OCI-LY7 (cell line): ENCODE measurements around the gene SYNPO2.
"Not testable (repeated sequence)": the region's sequence is repeated elsewhere in the genome, so short reads cannot be mapped to it uniquely, and the experiment has no call there.

Source experiments
- CTCF ChIP-seq: fragments of 200-600 bp; sonication (generic); conservative IDR thresholded peaks from 2 replicates; pipeline ENCODE4 v1.5.1; 2014; ENCODE audit warnings: mild to moderate bottlenecking, antibody characterized with exemption, low read length, moderate library complexity, mixed read lengths
- EZH2phosphoT487 ChIP-seq: fragments of 200-600 bp; sonication (generic); IDR thresholded peaks from 2 replicates; pipeline ENCODE4 v1.6.1; 2018; ENCODE audit warnings: low read depth, borderline replicate concordance, mild to moderate bottlenecking, mixed run types, antibody characterized with exemption, low read length, moderate library complexity, mixed read lengths

- not testable (repeated sequence) for TF ChIP-seq CTCF, EZH2phosphoT487
These were observed 88.4 kb downstream of the SYNPO2 start for GRCh38 chr4:118977100-118977499.
